Left ventricle myocardium inferior (tissue), 1 donor: ENCODE measurements around the gene ADAP1. TPM values are rescaled to one million over a fixed set of nuclear protein-coding genes. Genes with fewer than 3 reads are reported as not detected.

Source experiments
- DNase-seq: peaks from one replicate; pipeline ENCODE4 v3.0.0-alpha.2; 2020
- H3K27ac ChIP-seq: fragments of 200-600 bp; replicated peaks from 2 replicates; pipeline ENCODE4 v1.8.0; 2021
- H3K27me3 ChIP-seq: fragments of 200-600 bp; 2 replicates; pipeline ENCODE4 v1.8.0; 2021; ENCODE audit warnings: low read depth
- H3K36me3 ChIP-seq: fragments of 200-600 bp; 2 replicates; pipeline ENCODE4 v1.8.0; 2021
- H3K4me1 ChIP-seq: fragments of 200-600 bp; 2 replicates; pipeline ENCODE4 v1.8.0; 2021
- H3K4me3 ChIP-seq: fragments of 200-600 bp; 2 replicates; pipeline ENCODE4 v1.8.0; 2021; ENCODE audit warnings: mild to moderate bottlenecking, moderate library complexity
- H3K9me3 ChIP-seq: fragments of 200-600 bp; replicated peaks from 2 replicates; pipeline ENCODE4 v1.8.0; 2021
- CTCF ChIP-seq: fragments of 200-600 bp; IDR thresholded peaks from 2 replicates; pipeline ENCODE4 v1.8.0; 2021; ENCODE audit warnings: antibody characterized with exemption, mild to moderate bottlenecking, borderline replicate concordance
- intact Hi-C: fragments of 100-400 bp; cut with micrococcal nuclease; formaldehyde crosslinking; loops from one replicate; pipeline ENCODE4 v1.11.0; 2022
- total RNA-seq: library from RNA; stranded (reverse); fragmentation: NEBNext Ultra II Directional; extraction: Animal tissue kit (Norgen Biotek cat#: 25700); gene quantifications from one replicate; pipeline ENCODE4 v1.2.1, GENCODE V29; 2021
- donor health status: DM: no; HTN: yes; CAD: no; lungs with severe emphysema.

Gene ADAP1
- total RNA-seq, 1 donor from 2014 or later: 8.4 TPM

- H3K36me3 ChIP-seq: peaks cover 25% of the 10 kb centered on the region
- intact Hi-C loops: no loop called here
- peaks cover 27% of the 10 kb centered on the region for H3K4me1 ChIP-seq
Observed at GRCh38 chr7:899806-900205, 54.7 kb downstream of the ADAP1 start.

GRCh38 chr7:898855-899681 is 55.4 kb downstream of the ADAP1 start:
- Histone ChIP-seq H3K4me1 (peaks cover 27% of the 10 kb centered on the region), H3K27ac (no peak overlapping the region), H3K4me3 (no peak overlapping the region), H3K9me3 (no peaks in the 10 kb centered on the region), H3K36me3 (peaks cover 32% of the 10 kb centered on the region), H3K27me3 (peaks cover 12% of the 10 kb centered on the region)
- no peak for TF ChIP-seq CTCF
- intact Hi-C loops: no loop called here
- DNase-seq: no peak

More at GRCh38 chr7:899806-900205, 54.7 kb downstream of the ADAP1 start:
- H3K27ac ChIP-seq: no peak overlapping the region
- no peaks in the 10 kb centered on the region for H3K9me3 ChIP-seq
- TF ChIP-seq CTCF: no peak
- H3K4me3 ChIP-seq: no peak overlapping the region
- H3K27me3 ChIP-seq: peaks cover 19% of the 10 kb centered on the region
- DNase-seq: no peak

GRCh38 chr7:898460-898854 is 56.0 kb downstream of the ADAP1 start:
- Histone ChIP-seq H3K9me3 (no peaks in the 10 kb centered on the region), H3K36me3 (peaks cover 38% of the 10 kb centered on the region), H3K27ac (no peak overlapping the region), H3K4me1 (peaks cover 27% of the 10 kb centered on the region), H3K4me3 (no peak overlapping the region), H3K27me3 (peaks cover 6% of the 10 kb centered on the region)
- DNase-seq: no peak
- no peak for TF ChIP-seq CTCF
- intact Hi-C loops: no loop called here

GRCh38 chr7:897771-898376 is 56.6 kb downstream of the ADAP1 start:
- Histone ChIP-seq H3K27ac (peak overlapping the region; percentile 52), H3K9me3 (no peaks in the 10 kb centered on the region), H3K36me3 (peaks cover 39% of the 10 kb centered on the region), H3K27me3 (no peaks in the 10 kb centered on the region), H3K4me3 (no peak overlapping the region), H3K4me1 (peaks cover 27% of the 10 kb centered on the region)
- DNase-seq: no peak
- no peak for TF ChIP-seq CTCF
- intact Hi-C loops: no loop called here

DNA sequence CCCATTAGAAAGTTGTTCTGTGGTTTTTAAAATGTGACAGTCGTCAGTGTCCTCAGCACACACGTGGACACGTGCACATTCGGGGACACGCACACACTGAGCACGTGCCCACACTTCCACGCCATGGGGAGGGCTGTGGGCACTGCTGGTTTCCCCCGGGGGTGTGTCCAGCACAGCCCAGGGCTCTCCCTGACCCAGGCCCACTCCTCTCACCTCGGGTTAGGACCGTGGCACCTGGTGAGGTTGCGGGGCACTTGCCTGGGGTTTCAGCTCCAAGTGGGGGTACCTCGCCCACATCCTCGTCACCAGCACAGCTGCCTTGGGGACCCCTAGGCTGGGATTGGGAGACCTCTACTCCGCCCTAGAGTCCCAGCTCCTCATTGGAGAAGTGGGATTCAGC is 57.4 kb downstream of the ADAP1 start:
- no peak for TF ChIP-seq CTCF

More for the DNA sequence above, 57.4 kb downstream of the ADAP1 start:
- no peaks in the 10 kb centered on the region for H3K9me3 ChIP-seq
- no peak overlapping the region for H3K27ac ChIP-seq
- peaks cover 46% of the 10 kb centered on the region for H3K36me3 ChIP-seq
- DNase-seq: no peak
- peaks cover 27% of the 10 kb centered on the region for H3K4me1 ChIP-seq
- no peaks in the 10 kb centered on the region for H3K27me3 ChIP-seq
- H3K4me3 ChIP-seq: no peak overlapping the region
- intact Hi-C loops: no loop called here
